ENCODE results near the gene CADM2.

DNA sequence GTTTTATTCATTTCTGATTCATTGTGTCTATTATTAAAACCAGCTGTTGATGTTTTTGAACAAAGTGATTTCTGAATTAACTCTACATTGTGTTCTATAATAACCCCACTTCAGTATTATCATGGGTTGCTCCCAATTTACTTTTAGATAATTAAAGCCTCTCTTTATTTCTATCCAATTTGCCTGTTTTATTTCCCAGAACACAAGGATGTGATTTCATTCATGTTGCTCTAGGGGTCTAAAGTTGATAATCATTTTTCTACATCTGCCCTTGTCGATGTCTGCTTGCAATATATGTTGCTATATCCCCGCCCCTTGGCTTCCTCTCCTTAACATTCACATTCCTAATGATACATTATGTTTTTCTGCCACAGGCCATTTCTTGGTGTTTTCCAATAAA, 747.3 kb downstream of the CADM2 start:
- TF ChIP-seq, protein P1, sequence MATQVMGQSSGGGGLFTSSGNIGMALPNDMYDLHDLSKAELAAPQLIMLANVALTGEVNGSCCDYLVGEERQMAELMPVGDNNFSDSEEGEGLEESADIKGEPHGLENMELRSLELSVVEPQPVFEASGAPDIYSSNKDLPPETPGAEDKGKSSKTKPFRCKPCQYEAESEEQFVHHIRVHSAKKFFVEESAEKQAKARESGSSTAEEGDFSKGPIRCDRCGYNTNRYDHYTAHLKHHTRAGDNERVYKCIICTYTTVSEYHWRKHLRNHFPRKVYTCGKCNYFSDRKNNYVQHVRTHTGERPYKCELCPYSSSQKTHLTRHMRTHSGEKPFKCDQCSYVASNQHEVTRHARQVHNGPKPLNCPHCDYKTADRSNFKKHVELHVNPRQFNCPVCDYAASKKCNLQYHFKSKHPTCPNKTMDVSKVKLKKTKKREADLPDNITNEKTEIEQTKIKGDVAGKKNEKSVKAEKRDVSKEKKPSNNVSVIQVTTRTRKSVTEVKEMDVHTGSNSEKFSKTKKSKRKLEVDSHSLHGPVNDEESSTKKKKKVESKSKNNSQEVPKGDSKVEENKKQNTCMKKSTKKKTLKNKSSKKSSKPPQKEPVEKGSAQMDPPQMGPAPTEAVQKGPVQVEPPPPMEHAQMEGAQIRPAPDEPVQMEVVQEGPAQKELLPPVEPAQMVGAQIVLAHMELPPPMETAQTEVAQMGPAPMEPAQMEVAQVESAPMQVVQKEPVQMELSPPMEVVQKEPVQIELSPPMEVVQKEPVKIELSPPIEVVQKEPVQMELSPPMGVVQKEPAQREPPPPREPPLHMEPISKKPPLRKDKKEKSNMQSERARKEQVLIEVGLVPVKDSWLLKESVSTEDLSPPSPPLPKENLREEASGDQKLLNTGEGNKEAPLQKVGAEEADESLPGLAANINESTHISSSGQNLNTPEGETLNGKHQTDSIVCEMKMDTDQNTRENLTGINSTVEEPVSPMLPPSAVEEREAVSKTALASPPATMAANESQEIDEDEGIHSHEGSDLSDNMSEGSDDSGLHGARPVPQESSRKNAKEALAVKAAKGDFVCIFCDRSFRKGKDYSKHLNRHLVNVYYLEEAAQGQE (IDR thresholded peaks at IDR 0.05; ENCODE audit: borderline replicate concordance), result no peak
- TF ChIP-seq, protein P2, sequence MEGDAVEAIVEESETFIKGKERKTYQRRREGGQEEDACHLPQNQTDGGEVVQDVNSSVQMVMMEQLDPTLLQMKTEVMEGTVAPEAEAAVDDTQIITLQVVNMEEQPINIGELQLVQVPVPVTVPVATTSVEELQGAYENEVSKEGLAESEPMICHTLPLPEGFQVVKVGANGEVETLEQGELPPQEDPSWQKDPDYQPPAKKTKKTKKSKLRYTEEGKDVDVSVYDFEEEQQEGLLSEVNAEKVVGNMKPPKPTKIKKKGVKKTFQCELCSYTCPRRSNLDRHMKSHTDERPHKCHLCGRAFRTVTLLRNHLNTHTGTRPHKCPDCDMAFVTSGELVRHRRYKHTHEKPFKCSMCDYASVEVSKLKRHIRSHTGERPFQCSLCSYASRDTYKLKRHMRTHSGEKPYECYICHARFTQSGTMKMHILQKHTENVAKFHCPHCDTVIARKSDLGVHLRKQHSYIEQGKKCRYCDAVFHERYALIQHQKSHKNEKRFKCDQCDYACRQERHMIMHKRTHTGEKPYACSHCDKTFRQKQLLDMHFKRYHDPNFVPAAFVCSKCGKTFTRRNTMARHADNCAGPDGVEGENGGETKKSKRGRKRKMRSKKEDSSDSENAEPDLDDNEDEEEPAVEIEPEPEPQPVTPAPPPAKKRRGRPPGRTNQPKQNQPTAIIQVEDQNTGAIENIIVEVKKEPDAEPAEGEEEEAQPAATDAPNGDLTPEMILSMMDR (IDR thresholded peaks at IDR 0.05; ENCODE audit: poor library complexity, severe bottlenecking), result no peak
- TF ChIP-seq SMC3 (conservative IDR thresholded peaks at IDR 0.05; ENCODE audit: poor library complexity) (no peak), EP300 (conservative IDR thresholded peaks at IDR 0.05; ENCODE audit: poor library complexity, severe bottlenecking) (no peak)

All from neural cell (in vitro differentiated cells).